Osteoblast (primary cell): ENCODE measurements around the gene ELK3. TPM values are rescaled to one million over a fixed set of nuclear protein-coding genes. Genes with fewer than 3 reads are reported as not detected.

Experiments
- DNase-seq: peaks from one replicate; pipeline ENCODE4 v3.0.0; 2011; ENCODE audit warnings: low spot score, mixed read lengths; ENCODE audit not compliant: insufficient read length; ENCODE audit errors: missing footprints
- H2AFZ ChIP-seq: 2 replicates; pipeline ENCODE4 v1.6.0; 2011; ENCODE audit warnings: mild to moderate bottlenecking, low read length
- H3K27ac ChIP-seq: 2 replicates; pipeline ENCODE4 v1.5.1; 2011; ENCODE audit warnings: mild to moderate bottlenecking, low read depth, low read length, moderate library complexity
- H3K27me3 ChIP-seq: 2 replicates; pipeline ENCODE4 v1.6.0; 2012; ENCODE audit warnings: mild to moderate bottlenecking, control low read depth, inconsistent platforms, low read length, moderate library complexity; ENCODE audit not compliant: insufficient read depth
- H3K36me3 ChIP-seq: 2 replicates; pipeline ENCODE4 v1.5.1; 2011; ENCODE audit warnings: mild to moderate bottlenecking, low read length, control low read depth, moderate library complexity; ENCODE audit not compliant: insufficient read depth
- H3K4me1 ChIP-seq: 2 replicates; pipeline ENCODE4 v1.5.1; 2011; ENCODE audit warnings: mild to moderate bottlenecking, low read length, control low read depth, moderate library complexity; ENCODE audit not compliant: insufficient read depth
- H3K4me2 ChIP-seq: 2 replicates; pipeline ENCODE4 v1.6.0; 2011; ENCODE audit warnings: mild to moderate bottlenecking, low read length; ENCODE audit not compliant: insufficient read depth
- H3K4me3 ChIP-seq: fragments of 200-600 bp; sonication (generic); 3 replicates; pipeline ENCODE4 v1.5.1; 2012; ENCODE audit warnings: mild to moderate bottlenecking, low read length, inconsistent platforms; ENCODE audit not compliant: insufficient read depth
- H3K79me2 ChIP-seq: 2 replicates; pipeline ENCODE4 v1.6.0; 2012; ENCODE audit warnings: mild to moderate bottlenecking, low read length, control low read depth, inconsistent platforms; ENCODE audit not compliant: insufficient read depth
- H3K9me3 ChIP-seq: 2 replicates; pipeline ENCODE4 v1.5.1; 2011; ENCODE audit warnings: low read depth, low read length, control low read depth
- H4K20me1 ChIP-seq: 2 replicates; pipeline ENCODE4 v1.6.0; 2012; ENCODE audit warnings: mild to moderate bottlenecking, low read length, control low read depth; ENCODE audit not compliant: insufficient read depth
- CTCF ChIP-seq: IDR thresholded peaks from 2 replicates; pipeline ENCODE4 v1.5.1; 2011; ENCODE audit warnings: mild to moderate bottlenecking, low read depth, low read length, moderate library complexity; ENCODE audit errors: extremely low read depth
- total RNA-seq: library from RNA; depleted of rRNA; stranded (reverse); fragments of >200 nt; gene quantifications from 2 replicates; pipeline ENCODE4 v1.2.3, GENCODE V29; 2012

The ELK3 gene
- total RNA-seq, 1 donor, result 27.5 TPM

GRCh38 chr12:96255077-96255476, 60.9 kb downstream of the ELK3 start:
- H3K4me3 ChIP-seq, result no peak overlapping the region
- H3K4me1 ChIP-seq, result peaks cover 11% of the 10 kb centered on the region
- H3K79me2 ChIP-seq, result peaks cover 94% of the 10 kb centered on the region
- H3K4me2 ChIP-seq, result no peak overlapping the region
- H2AFZ ChIP-seq, result no peak overlapping the region
- no peak for DNase-seq
- H3K36me3 ChIP-seq, result peaks cover 23% of the 10 kb centered on the region
- peak overlapping the region; percentile 61 for H3K27ac ChIP-seq
- peaks cover 10% of the 10 kb centered on the region for H4K20me1 ChIP-seq
- H3K27me3 ChIP-seq, result no peaks in the 10 kb centered on the region
- no peak for TF ChIP-seq CTCF
- no peaks in the 10 kb centered on the region for H3K9me3 ChIP-seq

- peaks cover 89% of the 10 kb centered on the region for H3K79me2 ChIP-seq
- no peak overlapping the region for H3K4me3 ChIP-seq
- peaks cover 23% of the 10 kb centered on the region for H3K36me3 ChIP-seq
- H2AFZ ChIP-seq, result no peak overlapping the region
- H3K27me3 ChIP-seq, result no peaks in the 10 kb centered on the region
- peaks cover 13% of the 10 kb centered on the region for H4K20me1 ChIP-seq
- H3K4me1 ChIP-seq, result peaks cover 14% of the 10 kb centered on the region
- no peak for DNase-seq
- H3K27ac ChIP-seq, result peak overlapping the region; percentile 12
- H3K9me3 ChIP-seq, result no peaks in the 10 kb centered on the region
- TF ChIP-seq CTCF, result no peak
- H3K4me2 ChIP-seq, result no peak overlapping the region
Observed at GRCh38 chr12:96256672-96257361, 62.6 kb downstream of the ELK3 start.

GRCh38 chr12:96257550-96258103, 63.5 kb downstream of the ELK3 start:
- no peak for TF ChIP-seq CTCF
- DNase-seq, result no peak
- Histone ChIP-seq H3K36me3 (peaks cover 31% of the 10 kb centered on the region), H4K20me1 (peaks cover 13% of the 10 kb centered on the region), H3K4me1 (peaks cover 14% of the 10 kb centered on the region), H3K27ac (peak overlapping the region; percentile 46), H3K79me2 (peaks cover 86% of the 10 kb centered on the region), H2AFZ (no peak overlapping the region), H3K9me3 (no peaks in the 10 kb centered on the region), H3K27me3 (no peaks in the 10 kb centered on the region), H3K4me2 (no peak overlapping the region), H3K4me3 (no peak overlapping the region)

- no peak for DNase-seq
- TF ChIP-seq CTCF, result no peak
- Histone ChIP-seq H3K4me3 (no peak overlapping the region), H3K27me3 (no peaks in the 10 kb centered on the region), H2AFZ (no peak overlapping the region), H3K27ac (peak overlapping the region; percentile 46), H3K9me3 (no peaks in the 10 kb centered on the region), H3K36me3 (peaks cover 32% of the 10 kb centered on the region), H3K4me2 (no peak overlapping the region), H4K20me1 (peaks cover 13% of the 10 kb centered on the region), H3K79me2 (peaks cover 83% of the 10 kb centered on the region), H3K4me1 (peaks cover 14% of the 10 kb centered on the region)
Observed at GRCh38 chr12:96258104-96258961, 64.2 kb downstream of the ELK3 start.
